Heart right ventricle (tissue), 16 donors: ENCODE results near the gene OR10A3. TPM values are rescaled to one million over a fixed set of nuclear protein-coding genes. Genes with fewer than 3 reads are reported as not detected.

Experiments
- ATAC-seq, 8 donors: fragments of 200-7000 bp; cut with Tn5 transposase; one replicate each; pipeline ENCODE4 v1.9.1; 2020; ENCODE audit warnings: mild to moderate bottlenecking in 8 of 8, moderate library complexity in 8 of 8, moderate number of reproducible peaks in 1 of 8
- DNase-seq, 2 donors: peaks; one replicate each; pipeline ENCODE4 v3.0.0-alpha.2; 2020
- H3K27ac ChIP-seq, 10 donors: fragments of 200-600 bp; sonication (generic) in 2 of 10; one replicate each; pipeline versions ENCODE4 v1.5.0 to v1.8.0; 2020 to 2022; ENCODE audit warnings: mild to moderate bottlenecking in 3 of 10
- H3K27me3 ChIP-seq, 7 donors: fragments of 200-600 bp; one replicate each; pipeline ENCODE4 v1.8.0; 2021 to 2022; ENCODE audit warnings: mild to moderate bottlenecking in 2 of 7
- H3K36me3 ChIP-seq, 9 donors: fragments of 200-600 bp; sonication (generic) in 1 of 9; one replicate each; pipeline versions ENCODE4 v1.5.0 to v1.8.0; 2020 to 2022; ENCODE audit warnings: mild to moderate bottlenecking in 2 of 9
- H3K4me1 ChIP-seq, 9 donors: fragments of 200-600 bp; sonication (generic) in 1 of 9; one replicate each; pipeline versions ENCODE4 v1.5.0 to v1.8.0; 2020 to 2022; ENCODE audit warnings: mild to moderate bottlenecking in 4 of 9
- H3K4me3 ChIP-seq, 10 donors: fragments of 200-600 bp; sonication (generic) in 2 of 10; one replicate each; pipeline versions ENCODE4 v1.5.0 to v1.8.0; 2020 to 2022; ENCODE audit warnings: mild to moderate bottlenecking in 7 of 10, moderate library complexity in 2 of 10
- H3K9me3 ChIP-seq, 11 donors: fragments of 200-600 bp in 10 of 11; sonication (generic) in 2 of 11; one replicate each; pipeline versions ENCODE4 v1.5.0 to v1.8.0; 2013 to 2022; ENCODE audit warnings: mild to moderate bottlenecking in 2 of 11, control low read depth in 1 of 11, moderate library complexity in 1 of 11
- WGBS, 2 donors: extraction: QIAGEN DNeasy Blood & Tissue Kit; methylation state at CpG; one replicate each; pipeline ENCODE4 v1.1.7; 2013; ENCODE audit warnings: inconsistent platforms in 1 of 2; 5-methylcytosine and 5-hydroxymethylcytosine counted together
- intact Hi-C, 10 donors: fragments of 100-400 bp; cut with DNase I; formaldehyde crosslinking; loops; one replicate each; pipeline versions ENCODE4 v1.11.1 to v1.14.2; 2022
- polyA plus RNA-seq, 2 donors: library from polyadenylated mRNA; stranded (reverse); fragments of 200-250 nt; gene quantifications; one replicate each; pipeline ENCODE4 v1.2.3, GENCODE V29; 2013
- total RNA-seq, 10 donors: library from RNA; stranded (reverse); fragmentation: NEBNext Ultra II Directional in 3 of 10; extraction: Animal tissue kit (Norgen Biotek cat#: 25700) in 3 of 10; gene quantifications; one replicate each; pipeline versions ENCODE4 v1.2.1 to v1.2.4, GENCODE V29; 2021 to 2023
- TF ChIP-seq, protein P1 (sequence below), 9 donors: fragments of 200-600 bp; sonication (generic) in 2 of 9; IDR thresholded peaks; one replicate each; pipeline versions ENCODE4 v1.5.0 to v1.8.0; 2021 to 2022; ENCODE audit warnings: antibody characterized with exemption in 9 of 9, mild to moderate bottlenecking in 5 of 9, moderate library complexity in 1 of 9
- donor health status: Arrhythmogenic right ventricular cardiomyopathy.
- donor health status: ischemic (EF 13 %, LVEDD 7.1; RV severe dilation, severe dysfunction).
- donor health status: healthy with polysubstance abuse.
- donor health status: DM: no; HTN: yes; CAD: no.
- donor health status: DM: no; HTN: no; CAD: no.
- donor health status: ischemic (EF 25% LVEDD 6.9; RV normal size, moderate dysfunction).
- donor health status: ischemic (EF 25% LVEDD 5.7; RV mildly dilated, moderate dysfunction).
- donor health status: healthy.
- donor health status: DM: yes; HTN: yes; CAD: no.
- donor health status: Ischemic cardiomyopathy.
- donor health status: ischemic (EF 35%, LVEDD 5.7; RV mildly dilated, moderate dysfunction).
- donor health status: nonischemic (EF 11% LVEDD 7.7; RV severe dilation, severe dysfunction).
- donor health status: DM: yes; HTN: yes; CAD: no.
- donor health status: PGD.
- donor health status: ischemic (EF 29% LVEDD 5.4; RV normal size, mild dysfunction).
- donor health status: nonischemic (EF 23%, LVEDD 6.1; RV moderate dilation, normal function).

OR10A3 gene
- total and polyA plus RNA-seq, 12 donors: not detected

DNA sequence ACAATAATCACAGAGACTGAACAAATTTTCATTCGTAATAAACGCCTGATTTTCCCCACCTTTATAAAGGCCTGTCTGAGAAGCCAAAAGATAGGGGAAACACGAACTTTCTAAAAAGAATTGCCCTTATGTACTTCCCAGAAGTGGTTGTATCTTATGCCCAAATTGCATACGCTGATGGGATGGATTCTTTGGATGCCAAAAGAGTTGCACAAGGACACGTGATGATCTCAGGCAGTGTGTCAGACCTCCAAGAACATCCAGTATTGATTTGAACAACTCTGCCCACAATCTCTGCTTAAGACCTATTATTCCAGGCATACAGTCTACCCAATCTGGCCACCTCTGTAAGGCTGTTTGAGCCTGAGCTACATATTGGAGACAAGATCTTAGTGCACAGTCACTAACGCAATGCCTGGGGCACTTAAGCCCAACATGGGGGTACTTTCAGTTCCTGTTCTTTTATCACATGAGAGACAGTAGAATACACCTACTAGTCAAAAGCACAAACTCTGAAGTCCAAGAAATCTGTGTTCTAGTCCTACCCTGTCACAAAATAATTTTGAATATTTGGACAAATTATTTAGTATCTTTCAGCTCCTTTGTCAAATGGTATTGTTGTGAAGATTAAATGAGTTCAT lies 49.3 kb downstream of the OR10A3 start:
- Histone ChIP-seq H3K27ac (no peak overlapping the region), H3K9me3 (no peaks in the 10 kb centered on the region), H3K4me3 (no peak overlapping the region), H3K27me3 (peaks cover 0 to 8% (median 0%) of the 10 kb centered on the region in 7 donors), H3K4me1 (peaks cover 0 to 21% (median 0%) of the 10 kb centered on the region in 9 donors), H3K36me3 (no peaks in the 10 kb centered on the region)
- intact Hi-C loops: loop anchor here (2.0 to 10.0 kb wide), 8 partner anchors 90 to 213 kb away; partner anchors contain the start of gene EIF3F (in 7 of the 10)
- ATAC-seq (no peak), DNase-seq (no peak)
- 32 to 37% methylated on average over 6 of the region's 6 CpGs for WGBS, 2 donors
- TF ChIP-seq, protein P1, sequence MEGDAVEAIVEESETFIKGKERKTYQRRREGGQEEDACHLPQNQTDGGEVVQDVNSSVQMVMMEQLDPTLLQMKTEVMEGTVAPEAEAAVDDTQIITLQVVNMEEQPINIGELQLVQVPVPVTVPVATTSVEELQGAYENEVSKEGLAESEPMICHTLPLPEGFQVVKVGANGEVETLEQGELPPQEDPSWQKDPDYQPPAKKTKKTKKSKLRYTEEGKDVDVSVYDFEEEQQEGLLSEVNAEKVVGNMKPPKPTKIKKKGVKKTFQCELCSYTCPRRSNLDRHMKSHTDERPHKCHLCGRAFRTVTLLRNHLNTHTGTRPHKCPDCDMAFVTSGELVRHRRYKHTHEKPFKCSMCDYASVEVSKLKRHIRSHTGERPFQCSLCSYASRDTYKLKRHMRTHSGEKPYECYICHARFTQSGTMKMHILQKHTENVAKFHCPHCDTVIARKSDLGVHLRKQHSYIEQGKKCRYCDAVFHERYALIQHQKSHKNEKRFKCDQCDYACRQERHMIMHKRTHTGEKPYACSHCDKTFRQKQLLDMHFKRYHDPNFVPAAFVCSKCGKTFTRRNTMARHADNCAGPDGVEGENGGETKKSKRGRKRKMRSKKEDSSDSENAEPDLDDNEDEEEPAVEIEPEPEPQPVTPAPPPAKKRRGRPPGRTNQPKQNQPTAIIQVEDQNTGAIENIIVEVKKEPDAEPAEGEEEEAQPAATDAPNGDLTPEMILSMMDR (IDR thresholded peaks at IDR 0.05): no peak

DNA sequence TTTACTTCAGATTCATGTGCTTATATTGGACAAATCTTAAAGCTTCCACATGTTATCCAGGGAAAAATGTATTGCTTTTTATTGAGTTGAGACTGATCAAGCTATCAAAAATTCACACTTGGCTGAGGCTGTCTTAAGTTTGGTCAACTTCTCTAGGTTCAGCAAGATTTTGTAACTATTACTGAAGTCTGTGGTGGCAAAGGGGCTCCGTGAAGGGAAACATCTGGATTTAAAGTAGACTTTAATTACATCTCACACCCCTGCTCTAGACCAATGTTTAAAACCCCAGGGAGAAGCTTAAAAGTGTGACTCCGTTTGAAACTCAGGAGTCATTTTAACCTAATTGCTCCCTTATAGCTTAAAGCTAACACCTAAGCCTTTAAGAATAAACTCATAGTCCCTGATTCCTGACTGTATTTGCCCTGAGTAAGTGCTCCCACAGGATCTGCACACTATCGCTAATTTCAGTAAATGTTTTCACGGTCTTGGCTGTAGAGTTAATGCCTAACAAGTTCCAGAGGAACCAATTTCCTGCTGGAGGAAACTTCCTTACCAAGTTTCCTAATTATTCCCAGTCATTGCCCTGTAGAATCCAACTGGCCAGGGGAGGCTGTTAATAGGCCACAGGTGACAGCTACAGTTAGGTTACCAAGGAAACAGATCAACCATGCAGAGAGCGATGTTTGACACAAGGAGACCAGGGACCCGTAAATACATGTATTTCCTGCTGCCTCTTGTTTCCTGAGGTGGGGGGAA lies 50.9 kb downstream of the OR10A3 start:
- Histone ChIP-seq H3K27me3 (peaks cover 0 to 8% (median 0%) of the 10 kb centered on the region in 7 donors), H3K4me1 (peaks cover 0 to 21% (median 0%) of the 10 kb centered on the region in 9 donors), H3K27ac (no peak overlapping the region), H3K4me3 (no peak overlapping the region), H3K36me3 (no peaks in the 10 kb centered on the region), H3K9me3 (no peaks in the 10 kb centered on the region)
- ATAC-seq (no peak), DNase-seq (no peak)
- intact Hi-C loops: loop anchor here (5.0 to 10.0 kb wide), 6 partner anchors 92 to 214 kb away; partner anchors contain the start of gene EIF3F (in 4 of the 10)
- TF ChIP-seq, protein P1 (IDR thresholded peaks at IDR 0.05): no peak
- 29 to 48% methylated on average over 6 of the region's 6 CpGs for WGBS, 2 donors

DNA sequence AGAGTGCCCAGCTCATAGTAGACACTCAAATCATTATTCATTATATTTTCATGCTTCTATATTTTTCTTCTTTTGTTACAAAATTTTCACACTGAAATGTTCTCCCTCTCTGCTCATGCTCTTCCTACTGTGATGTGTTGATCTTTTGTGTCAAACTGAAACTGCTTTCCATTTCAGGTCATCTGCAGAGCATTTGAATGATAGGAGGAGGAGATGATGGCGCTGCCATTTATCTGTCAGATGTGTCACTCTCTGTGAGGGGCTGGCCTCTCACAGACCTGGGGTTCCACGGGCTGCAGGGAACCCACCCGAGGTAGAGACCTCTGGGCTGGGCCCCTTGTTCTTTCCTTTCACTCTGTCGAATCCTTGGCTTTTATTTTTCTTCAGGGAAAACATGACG lies 51.5 kb downstream of the OR10A3 start:
- peaks cover 0 to 8% (median 0%) of the 10 kb centered on the region in 7 donors for H3K27me3 ChIP-seq
- no peaks in the 10 kb centered on the region for H3K36me3 ChIP-seq
- no peak for DNase-seq
- peaks cover 0 to 21% (median 0%) of the 10 kb centered on the region in 9 donors for H3K4me1 ChIP-seq
- TF ChIP-seq, protein P1 (IDR thresholded peaks at IDR 0.05): no peak
- H3K27ac ChIP-seq: no peak overlapping the region
- H3K9me3 ChIP-seq: no peaks in the 10 kb centered on the region
- intact Hi-C loops: loop anchor here (5.0 to 10.0 kb wide), 6 partner anchors 92 to 215 kb away; partner anchors contain the start of gene EIF3F (in 4 of the 10)
- 53 to 67% methylated on average over 5 of the region's 5 CpGs for WGBS, 2 donors
- ATAC-seq: no peak
- H3K4me3 ChIP-seq: no peak overlapping the region

Other genes starting within 250 kb of the OR10A3 start
- not detected for gene OVCH2, start 235.2 kb downstream of the OR10A3 start, total RNA-seq
- not detected for gene OVCH2, start 235.2 kb downstream of the OR10A3 start, polyA plus RNA-seq
- not detected for gene OR5P2, start 144.8 kb downstream of the OR10A3 start, total RNA-seq
- not detected for gene OR5P2, start 144.8 kb downstream of the OR10A3 start, polyA plus RNA-seq
- not detected for gene OR5P3, start 110.9 kb downstream of the OR10A3 start, total RNA-seq
- gene OR5P3, start 110.9 kb downstream of the OR10A3 start, polyA plus RNA-seq: not detected
- gene OR10A6, start 10.4 kb downstream of the OR10A3 start, total RNA-seq: not detected
- gene OR10A6, start 10.4 kb downstream of the OR10A3 start, polyA plus RNA-seq: not detected
- not detected for gene NLRP10, start 23.7 kb upstream of the OR10A3 start, total RNA-seq
- gene NLRP10, start 23.7 kb upstream of the OR10A3 start, polyA plus RNA-seq: not detected
- gene EIF3F, start 45.6 kb upstream of the OR10A3 start, total RNA-seq: 100 to 1,000 TPM; 142 to 176 (median 157) TPM
- gene EIF3F, start 45.6 kb upstream of the OR10A3 start, polyA plus RNA-seq: 100 to 1,000 TPM in 1 of 2 donors, 10 to 100 TPM in 1; 63.2 to 386 TPM
- gene TUB, start 139.5 kb upstream of the OR10A3 start, total RNA-seq: 10 to 100 TPM; 11.6 to 28.2 (median 20.2) TPM
- 1 to 10 TPM; 2.4 to 3.7 TPM for gene TUB, start 139.5 kb upstream of the OR10A3 start, polyA plus RNA-seq
- 10 to 100 TPM; 10.6 to 16.5 (median 12.5) TPM for gene RIC3, start 227.3 kb upstream of the OR10A3 start, total RNA-seq
- gene RIC3, start 227.3 kb upstream of the OR10A3 start, polyA plus RNA-seq: 10 to 100 TPM in 1 of 2 donors, 1 to 10 TPM in 1; 4.7 to 17.0 TPM